ENCODE measurements around the gene ABAT.

- TF ChIP-seq POLR2A (IDR thresholded peaks at IDR 0.05), result no peak
- no peak for TF ChIP-seq CTCF (IDR thresholded peaks at IDR 0.05)
These were observed 137.9 kb downstream of the ABAT start for GRCh38 chr16:8812162-8812843.

Data from Peyer's patch (tissue), 4 donors.